Esophagus mucosa (tissue), 1 donor: ENCODE data around the gene SEPTIN3. TPM values are rescaled to one million over a fixed set of nuclear protein-coding genes. Genes with fewer than 3 reads are reported as not detected.

ENCODE experiments used
- total RNA-seq: library from RNA; stranded (reverse); gene quantifications from one replicate; pipeline ENCODE4 v1.2.4, GENCODE V29; 2023
- donor health status: DM: yes; HTN: yes; CAD: no.

The SEPTIN3 gene
- total RNA-seq, 1 donor from 2014 or later: 0.24 TPM

Other genes starting within 250 kb of the SEPTIN3 start
- 6.9 TPM for gene CCDC134, start 168.8 kb upstream of the SEPTIN3 start, total RNA-seq
- 131 TPM for gene SREBF2, start 136.3 kb upstream of the SEPTIN3 start, total RNA-seq
- 0.16 TPM for gene SHISA8, start 54.4 kb upstream of the SEPTIN3 start, total RNA-seq
- 1.00 TPM for gene TNFRSF13C, start 42.6 kb upstream of the SEPTIN3 start, total RNA-seq
- 10.6 TPM for gene CENPM, start 22.3 kb upstream of the SEPTIN3 start, total RNA-seq
- 0.60 TPM for gene WBP2NL, start 29.3 kb downstream of the SEPTIN3 start, total RNA-seq
- 11.2 TPM for gene NAGA, start 101.4 kb downstream of the SEPTIN3 start, total RNA-seq
- 5.5 TPM for gene PHETA2, start 104.8 kb downstream of the SEPTIN3 start, total RNA-seq
- gene SMDT1, start 110.3 kb downstream of the SEPTIN3 start, total RNA-seq: 86.4 TPM
- 76.9 TPM for gene NDUFA6, start 121.3 kb downstream of the SEPTIN3 start, total RNA-seq
- gene CYP2D6, start 161.4 kb downstream of the SEPTIN3 start, total RNA-seq: 1.1 TPM